Panc1 (cell line): ENCODE measurements around the gene UBAP2. TPM values are rescaled to one million over a fixed set of nuclear protein-coding genes. Genes with fewer than 3 reads are reported as not detected.

Experiments used
- ATAC-seq: fragments of 200-7000 bp; cut with Tn5 transposase; 2 replicates; pipeline ENCODE4 v1.9.1; 2020; ENCODE audit warnings: mild to moderate bottlenecking, moderate library complexity
- Bru-seq: library from RNA; stranded (reverse); fragments of 400-500 nt; gene quantifications from one replicate; lab custom pipeline; 2021; lab: Mats Ljungman, UMichigan
- BruChase-seq, 2 experiments: library from RNA; stranded (reverse); fragments of 400-500 nt; gene quantifications; one replicate each; lab custom pipeline; 2021; lab: Mats Ljungman, UMichigan
- BruUV-seq: library from RNA; stranded (reverse); fragments of 400-500 nt; replicated peaks from 2 replicates; lab custom pipeline; 2021; lab: Mats Ljungman, UMichigan
- CTCF ChIA-PET: fragments of 300-600 bp; sonication (Branson Sonifier 250); formaldehyde crosslinking; loops from one replicate; lab custom pipeline; 2022; ENCODE audit warnings: antibody characterized with exemption; lab: Charles Lee
- POLR2A ChIA-PET: fragments of 300-600 bp; sonication (Branson Sonifier 250); formaldehyde crosslinking; loops from one replicate; lab custom pipeline; 2022; ENCODE audit warnings: antibody characterized with exemption; lab: Charles Lee
- DNase-seq: peaks from one replicate; pipeline ENCODE4 v3.0.0-alpha.2; 2010; ENCODE audit warnings: low read depth, low spot score
- H3K27ac ChIP-seq: 2 replicates; pipeline ENCODE4 v1.5.1; 2011; ENCODE audit warnings: mild to moderate bottlenecking, low read length, inconsistent platforms
- H3K27me3 ChIP-seq: fragments of 200-500 bp; sonication (Bioruptor generic); 2 replicates; pipeline ENCODE4 v1.6.0; 2014; ENCODE audit warnings: low read length, inconsistent platforms; ENCODE audit not compliant: control insufficient read depth, insufficient read depth
- H3K36me3 ChIP-seq: fragments of 200-500 bp; sonication (Bioruptor generic); 2 replicates; pipeline ENCODE4 v1.5.1; 2014; ENCODE audit warnings: inconsistent platforms, mild to moderate bottlenecking, low read length, moderate library complexity; ENCODE audit not compliant: control insufficient read depth, insufficient read depth
- H3K4me1 ChIP-seq: 2 replicates; pipeline ENCODE4 v1.5.1; 2011; ENCODE audit warnings: inconsistent platforms, mild to moderate bottlenecking, low read length, moderate library complexity; ENCODE audit not compliant: control insufficient read depth, insufficient read depth
- H3K4me3 ChIP-seq, 2 experiments: 2 replicates each; pipeline ENCODE4 v1.5.1; 2011 to 2012; ENCODE audit warnings: low read depth in 2 of 2, low read length in 2 of 2, mild to moderate bottlenecking in 2 of 2, inconsistent platforms in 1 of 2, moderate library complexity in 1 of 2
- H3K9me3 ChIP-seq: fragments of 200-500 bp; sonication (Bioruptor generic); 2 replicates; pipeline ENCODE4 v1.5.1; 2014; ENCODE audit warnings: low read depth, mild to moderate bottlenecking, inconsistent platforms, low read length, moderate library complexity; ENCODE audit not compliant: control insufficient read depth, insufficient read depth
- POLR2AphosphoS5 ChIP-seq: IDR thresholded peaks from 2 replicates; pipeline ENCODE4 v1.6.1; 2012; ENCODE audit warnings: mild to moderate bottlenecking, low read depth, low read length, moderate library complexity
- REST ChIP-seq, 2 experiments: IDR thresholded peaks; 2 replicates each; pipeline ENCODE4 v1.6.1; 2011 to 2012; ENCODE audit warnings: low read depth in 2 of 2, control low read depth in 1 of 2, low read length in 1 of 2, mild to moderate bottlenecking in 1 of 2, moderate library complexity in 1 of 2; ENCODE audit not compliant: insufficient read depth in 1 of 2
- SIN3A ChIP-seq: IDR thresholded peaks from 2 replicates; pipeline ENCODE4 v1.6.1; 2012; ENCODE audit warnings: low read depth, mild to moderate bottlenecking, low read length, moderate library complexity, borderline replicate concordance; ENCODE audit not compliant: insufficient read depth
- TCF7L2 ChIP-seq: IDR thresholded peaks from 2 replicates; pipeline ENCODE4 v1.6.1; 2011; ENCODE audit warnings: mild to moderate bottlenecking, low read depth, low read length, inconsistent platforms
- in situ Hi-C: cut with HindIII; loops from 2 replicates; pipeline ENCODE4 v1.10.0; 2016; ENCODE audit warnings: low sequenced_read_pairs, low pct_unique_long_range_greater_than_20kb
- intact Hi-C: fragments of 100-400 bp; cut with micrococcal nuclease; formaldehyde crosslinking; loops from one replicate; pipeline ENCODE4 v1.10.0; 2022; ENCODE audit not compliant: unreplicated experiment
- long read RNA-seq: library from polyadenylated mRNA; unstranded; transcript quantifications from one replicate; pipeline ENCODE4 v2.0.0, GENCODE V29; 2021; ENCODE audit not compliant: unreplicated experiment
- polyA plus RNA-seq: library from polyadenylated mRNA; unstranded; fragments of >200 nt; gene quantifications from one replicate; pipeline ENCODE4 v1.2.1, GENCODE V29; 2012; ENCODE audit warnings: missing spikeins; ENCODE audit not compliant: insufficient read length
- total RNA-seq: library from RNA; stranded (reverse); gene quantifications from one replicate; pipeline ENCODE4 v1.2.1, GENCODE V29; 2021; ENCODE audit not compliant: unreplicated experiment
- TF ChIP-seq, protein P1 (sequence below): fragments of 450-650 bp; IDR thresholded peaks from 2 replicates; pipeline ENCODE4 v1.5.1; 2017; ENCODE audit warnings: mild to moderate bottlenecking

Gene UBAP2, protein sequence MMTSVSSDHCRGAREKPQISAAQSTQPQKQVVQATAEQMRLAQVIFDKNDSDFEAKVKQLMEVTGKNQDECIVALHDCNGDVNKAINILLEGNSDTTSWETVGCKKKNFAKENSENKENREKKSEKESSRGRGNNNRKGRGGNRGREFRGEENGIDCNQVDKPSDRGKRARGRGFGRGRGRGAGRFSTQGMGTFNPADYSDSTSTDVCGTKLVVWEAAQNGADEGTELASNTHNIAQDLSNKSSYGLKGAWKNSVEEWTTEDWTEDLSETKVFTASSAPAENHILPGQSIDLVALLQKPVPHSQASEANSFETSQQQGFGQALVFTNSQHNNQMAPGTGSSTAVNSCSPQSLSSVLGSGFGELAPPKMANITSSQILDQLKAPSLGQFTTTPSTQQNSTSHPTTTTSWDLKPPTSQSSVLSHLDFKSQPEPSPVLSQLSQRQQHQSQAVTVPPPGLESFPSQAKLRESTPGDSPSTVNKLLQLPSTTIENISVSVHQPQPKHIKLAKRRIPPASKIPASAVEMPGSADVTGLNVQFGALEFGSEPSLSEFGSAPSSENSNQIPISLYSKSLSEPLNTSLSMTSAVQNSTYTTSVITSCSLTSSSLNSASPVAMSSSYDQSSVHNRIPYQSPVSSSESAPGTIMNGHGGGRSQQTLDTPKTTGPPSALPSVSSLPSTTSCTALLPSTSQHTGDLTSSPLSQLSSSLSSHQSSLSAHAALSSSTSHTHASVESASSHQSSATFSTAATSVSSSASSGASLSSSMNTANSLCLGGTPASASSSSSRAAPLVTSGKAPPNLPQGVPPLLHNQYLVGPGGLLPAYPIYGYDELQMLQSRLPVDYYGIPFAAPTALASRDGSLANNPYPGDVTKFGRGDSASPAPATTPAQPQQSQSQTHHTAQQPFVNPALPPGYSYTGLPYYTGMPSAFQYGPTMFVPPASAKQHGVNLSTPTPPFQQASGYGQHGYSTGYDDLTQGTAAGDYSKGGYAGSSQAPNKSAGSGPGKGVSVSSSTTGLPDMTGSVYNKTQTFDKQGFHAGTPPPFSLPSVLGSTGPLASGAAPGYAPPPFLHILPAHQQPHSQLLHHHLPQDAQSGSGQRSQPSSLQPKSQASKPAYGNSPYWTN
- total RNA-seq (94.6 TPM), Bru-seq, nascent RNA (percentile 95 among the genes with signal in this experiment), BruChase-seq, experiment 1, labeled RNA remaining after a 2-hour chase (percentile 90 among the genes with signal in this experiment), BruChase-seq, experiment 2, labeled RNA remaining after a 6-hour chase (percentile 91 among the genes with signal in this experiment)
- 73.3 TPM for polyA plus RNA-seq
- long read RNA-seq, full-length matches to known transcripts, result 26 of 126 reads
- long read RNA-seq, partial matches to known transcripts, result 58 of 126 reads
- long read RNA-seq, other reads (novel, unspliced or antisense), result 42 of 126 reads

DNA sequence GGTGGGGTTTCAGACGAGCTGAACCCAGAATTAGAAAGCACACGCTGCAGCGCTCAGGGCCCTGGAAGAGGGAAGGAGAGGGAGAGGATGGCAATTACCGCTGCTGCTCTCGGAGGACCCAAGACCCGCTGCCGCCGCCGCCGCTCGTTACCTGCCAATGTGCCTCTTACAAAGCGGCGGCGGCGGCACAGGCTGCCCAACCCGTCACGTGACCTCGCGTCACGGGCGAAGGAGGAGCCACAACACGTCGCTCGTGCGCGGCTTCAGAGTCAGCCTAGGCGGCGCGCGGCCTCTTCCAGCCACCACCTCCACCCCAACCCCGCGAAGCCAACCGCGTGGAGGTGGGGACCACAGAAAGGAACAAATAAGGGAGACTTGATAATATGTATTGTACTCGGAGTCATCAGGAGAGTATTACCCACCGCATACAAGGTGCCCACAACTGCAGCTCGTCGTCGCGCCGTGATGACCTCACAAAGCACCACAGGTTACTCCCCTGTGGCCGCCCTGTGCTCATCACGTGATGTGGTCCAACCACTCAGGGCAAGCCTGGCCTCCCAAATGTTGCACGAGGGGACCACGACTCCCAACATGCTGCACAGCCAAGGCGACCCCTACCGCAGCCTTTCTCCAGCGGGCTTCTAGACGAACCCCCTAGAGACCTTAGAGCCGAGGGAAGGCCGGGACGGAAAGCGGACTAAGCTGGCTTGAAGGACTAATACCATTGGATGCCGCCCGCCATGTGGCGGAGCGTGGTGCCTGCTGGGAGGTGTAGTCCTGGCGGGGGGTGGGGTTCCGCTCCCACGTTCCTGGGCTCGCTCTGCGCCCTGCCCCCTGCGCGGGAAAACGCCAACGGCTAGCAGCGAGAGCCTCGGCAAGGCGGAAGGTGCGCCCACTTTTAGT, at the start of gene UBAP2:
Gene UBAP2 (minus strand): TSS at position 161 of the 903 bp plus-strand sequence. CDS start 31,739 bp downstream, outside the sequence.
- peak; percentile 93 for ATAC-seq
- no peaks in the 10 kb centered on the region for H3K9me3 ChIP-seq
- H3K4me1 ChIP-seq, result peaks cover 24% of the 10 kb centered on the region
- H3K27ac ChIP-seq, result peak within 1 kb of the TSS; percentile 99
- H3K36me3 ChIP-seq, result peaks cover 9% of the 10 kb centered on the region; the same call in 1 of the 2 replicates
- H3K4me3 ChIP-seq, result peak within 1 kb of the TSS; percentile 73 to 84
- no TSS peak for BruUV-seq
- no peaks in the 10 kb centered on the region for H3K27me3 ChIP-seq
- POLR2A ChIA-PET, result interaction anchor here (0.6 to 1.0 kb wide), 7 partner anchors 8 to 149 kb away, joined by 3 to 15 read pairs (median 4); no protein-coding TSS in a partner anchor
- peak; percentile 74; the same call in 1 of the 2 replicates for TF ChIP-seq SIN3A
- 0 out of 4 replicates have a peak, but pooled peaks of 1 of the 2 experiments have one; percentile 41 for TF ChIP-seq REST (IDR thresholded peaks at IDR 0.05; ENCODE audit: insufficient read depth in 1 of 2, low read depth in 2 of 2, low read length in 1 of 2)
- TF ChIP-seq POLR2AphosphoS5, result peak; percentile 99
- TF ChIP-seq, protein P1, sequence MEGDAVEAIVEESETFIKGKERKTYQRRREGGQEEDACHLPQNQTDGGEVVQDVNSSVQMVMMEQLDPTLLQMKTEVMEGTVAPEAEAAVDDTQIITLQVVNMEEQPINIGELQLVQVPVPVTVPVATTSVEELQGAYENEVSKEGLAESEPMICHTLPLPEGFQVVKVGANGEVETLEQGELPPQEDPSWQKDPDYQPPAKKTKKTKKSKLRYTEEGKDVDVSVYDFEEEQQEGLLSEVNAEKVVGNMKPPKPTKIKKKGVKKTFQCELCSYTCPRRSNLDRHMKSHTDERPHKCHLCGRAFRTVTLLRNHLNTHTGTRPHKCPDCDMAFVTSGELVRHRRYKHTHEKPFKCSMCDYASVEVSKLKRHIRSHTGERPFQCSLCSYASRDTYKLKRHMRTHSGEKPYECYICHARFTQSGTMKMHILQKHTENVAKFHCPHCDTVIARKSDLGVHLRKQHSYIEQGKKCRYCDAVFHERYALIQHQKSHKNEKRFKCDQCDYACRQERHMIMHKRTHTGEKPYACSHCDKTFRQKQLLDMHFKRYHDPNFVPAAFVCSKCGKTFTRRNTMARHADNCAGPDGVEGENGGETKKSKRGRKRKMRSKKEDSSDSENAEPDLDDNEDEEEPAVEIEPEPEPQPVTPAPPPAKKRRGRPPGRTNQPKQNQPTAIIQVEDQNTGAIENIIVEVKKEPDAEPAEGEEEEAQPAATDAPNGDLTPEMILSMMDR, result no peak
- peak; percentile 84 for TF ChIP-seq TCF7L2
- CTCF ChIA-PET, result interaction anchor here (0.7 kb wide), 1 partner anchor 125 kb away, joined by 3 read pairs; no protein-coding TSS in a partner anchor
- intact Hi-C loops (no loop called here), in situ Hi-C loops (no loop called here)
- peak; percentile 95 for DNase-seq
